NCI-H2227 (cell line): Measurements from ENCODE around the gene RNF152.

Experiments used
- DNase-seq: peaks from one replicate; lab custom pipeline; 2025; ENCODE audit not compliant: unreplicated experiment; lab: John Stamatoyannopoulos, UW

Gene RNF152

DNA sequence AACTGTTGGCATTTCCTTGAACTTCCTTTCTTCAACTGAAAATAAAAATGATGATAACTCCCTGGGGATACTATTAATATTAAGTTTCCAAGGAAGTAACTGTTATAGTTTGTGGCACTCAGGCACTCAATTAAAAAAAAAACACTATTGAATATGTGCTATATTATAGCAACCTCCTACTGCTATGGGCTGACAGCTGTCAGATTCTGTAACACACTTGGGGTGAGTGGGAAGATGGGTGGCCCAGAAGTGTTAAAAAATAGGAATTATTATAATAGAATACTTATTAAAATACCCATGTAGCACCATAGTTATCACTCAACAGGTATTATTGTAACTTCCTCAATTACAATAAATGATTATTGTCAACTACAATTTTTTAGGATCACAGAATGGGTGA, 130.9 kb downstream of the RNF152 start:
- DNase-seq: no peak
